Right lung (tissue), 5 donors: ENCODE results near the gene EPHA2. TPM values are rescaled to one million over a fixed set of nuclear protein-coding genes. Genes with fewer than 3 reads are reported as not detected.

Source experiments
- DNase-seq, 2 donors: peaks; one replicate each; pipeline ENCODE4 v3.0.0-alpha.2; 2013
- polyA plus RNA-seq, 5 donors: library from polyadenylated mRNA; unstranded; fragments of 120-200 nt; gene quantifications; one replicate each; pipeline versions ENCODE4 v1.2.1 to v1.2.3, GENCODE V29; 2013; ENCODE audit warnings: inconsistent platforms in 1 of 5, low replicate concordance in 1 of 5; ENCODE audit not compliant: insufficient read length in 5 of 5, insufficient read depth in 1 of 5

Gene EPHA2
- polyA plus RNA-seq, 5 donors = 13.6 to 34.4 (median 22.8) TPM

- DNase-seq = no peak
Observed at GRCh38 chr1:16138772-16139221, 17.1 kb downstream of the EPHA2 start.

- no peak for DNase-seq
Observed at GRCh38 chr1:16137890-16138467, 17.9 kb downstream of the EPHA2 start.

GRCh38 chr1:16135501-16135900 is 20.4 kb downstream of the EPHA2 start:
- DNase-seq = no peak

GRCh38 chr1:16134906-16135305 is 21.0 kb downstream of the EPHA2 start:
- DNase-seq = no peak

- DNase-seq = no peak
Observed at GRCh38 chr1:16134066-16134801, 21.6 kb downstream of the EPHA2 start.

- DNase-seq = no peak
Observed at GRCh38 chr1:16133007-16133961, 22.6 kb downstream of the EPHA2 start.

GRCh38 chr1:16132325-16132785 is 23.5 kb downstream of the EPHA2 start:
- no peak for DNase-seq

- no peak for DNase-seq
Observed at GRCh38 chr1:16131636-16132324, 24.1 kb downstream of the EPHA2 start.

GRCh38 chr1:16130827-16131226 is 25.0 kb downstream of the EPHA2 start:
- no peak for DNase-seq

- no peak for DNase-seq
Observed at GRCh38 chr1:16129921-16130543, 25.8 kb downstream of the EPHA2 start.

- DNase-seq = no peak
Observed at GRCh38 chr1:16129316-16129715, 26.6 kb downstream of the EPHA2 start.

- DNase-seq = no peak
Observed at GRCh38 chr1:16128338-16128741, 27.5 kb downstream of the EPHA2 start.

- DNase-seq = no peak
Observed at GRCh38 chr1:16127676-16128337, 28.1 kb downstream of the EPHA2 start.

GRCh38 chr1:16126743-16127515 is 28.9 kb downstream of the EPHA2 start:
- DNase-seq = no peak

GRCh38 chr1:16126160-16126559 is 29.7 kb downstream of the EPHA2 start:
- no peak for DNase-seq

- DNase-seq = no peak
Observed at GRCh38 chr1:16125483-16125882, 30.4 kb downstream of the EPHA2 start.

GRCh38 chr1:16125088-16125470 is 30.8 kb downstream of the EPHA2 start:
- DNase-seq = no peak

- no peak for DNase-seq
Observed at GRCh38 chr1:16124377-16125087, 31.3 kb downstream of the EPHA2 start.

- DNase-seq = no peak
Observed at GRCh38 chr1:16122916-16123315, 33.0 kb downstream of the EPHA2 start.
